ENCODE data around the gene ASTN2. TPM values are rescaled to one million over a fixed set of nuclear protein-coding genes. Genes with fewer than 3 reads are reported as not detected.

ASTN2 gene
- total and polyA plus RNA-seq, 9 of the 15 experiments (the other 6 are each of a cell fraction or from before 2014, with no cell fraction given), result 0.56 to 3.5 (median 1.9) TPM

GRCh38 chr9:116656501-116656971 lies 758.3 kb downstream of the ASTN2 start:
- FAIRE-seq, result no peak
- WGBS (ENCODE audit: insufficient coverage, low coverage, missing lambda C conversion rate), result 0% methylated on average over 5 of the region's 5 CpGs
- in situ Hi-C loops (cut with MboI), result no loop called here

More at GRCh38 chr9:116656501-116656971, 758.3 kb downstream of the ASTN2 start:
- H3K4me1 ChIP-seq (replicated peaks in 1 of 2; ENCODE audit: control insufficient read depth in 2 of 2, insufficient read depth in 2 of 2, low read length in 2 of 2), result no peaks in the 10 kb centered on the region
- H3K27me3 ChIP-seq (ENCODE audit: control insufficient read depth in 2 of 2, insufficient read depth in 2 of 2, low read length in 2 of 2), result no peaks in the 10 kb centered on the region
- no peak overlapping the region for H3K4me3 ChIP-seq
- H4K20me1 ChIP-seq (replicated peaks; ENCODE audit: control insufficient read depth, insufficient read depth, low read length), result no peaks in the 10 kb centered on the region
- H3K79me2 ChIP-seq (ENCODE audit: control insufficient read depth, insufficient read depth, low read length), result no peaks in the 10 kb centered on the region
- no peak overlapping the region for H3K27ac ChIP-seq (ENCODE audit: extremely low read depth, low read depth, low read length)
- H3K36me3 ChIP-seq (ENCODE audit: control insufficient read depth, insufficient read depth, low read length), result no peaks in the 10 kb centered on the region
- TF ChIP-seq ARID2 (IDR thresholded peaks at IDR 0.05) (no peak), PKNOX1 (IDR thresholded peaks at IDR 0.05) (no peak), XRCC5 (IDR thresholded peaks at IDR 0.05; ENCODE audit: low read depth, low read length) (no peak), BMI1 (IDR thresholded peaks at IDR 0.05; ENCODE audit: low read length) (no peak), CXXC5 (CRISPR knock-in tag; IDR thresholded peaks at IDR 0.05) (no peak), RNF2 (IDR thresholded peaks at IDR 0.05) (no peak), ZFP1 (CRISPR knock-in tag; IDR thresholded peaks at IDR 0.05) (no peak), ZNF224 (CRISPR knock-in tag; IDR thresholded peaks at IDR 0.05) (no peak), ERF (CRISPR knock-in tag; IDR thresholded peaks at IDR 0.05) (no peak), ZNF124 (CRISPR knock-in tag; IDR thresholded peaks at IDR 0.05) (no peak), PHB2 (IDR thresholded peaks at IDR 0.05; ENCODE audit: low read depth) (no peak), TFAP4 (CRISPR knock-in tag; IDR thresholded peaks at IDR 0.05; ENCODE audit: borderline replicate concordance) (no peak), FOXA1 (IDR thresholded peaks at IDR 0.05; ENCODE audit: borderline replicate concordance) (no peak), JUN (IDR thresholded peaks at IDR 0.05; ENCODE audit: borderline replicate concordance, low read depth, low read length) (no peak), JUN (CRISPR knock-in tag; IDR thresholded peaks at IDR 0.05; ENCODE audit: borderline replicate concordance) (no peak), ZNF165 (CRISPR knock-in tag; IDR thresholded peaks at IDR 0.05; ENCODE audit: borderline replicate concordance) (no peak)
- TF ChIP-seq, protein P1, sequence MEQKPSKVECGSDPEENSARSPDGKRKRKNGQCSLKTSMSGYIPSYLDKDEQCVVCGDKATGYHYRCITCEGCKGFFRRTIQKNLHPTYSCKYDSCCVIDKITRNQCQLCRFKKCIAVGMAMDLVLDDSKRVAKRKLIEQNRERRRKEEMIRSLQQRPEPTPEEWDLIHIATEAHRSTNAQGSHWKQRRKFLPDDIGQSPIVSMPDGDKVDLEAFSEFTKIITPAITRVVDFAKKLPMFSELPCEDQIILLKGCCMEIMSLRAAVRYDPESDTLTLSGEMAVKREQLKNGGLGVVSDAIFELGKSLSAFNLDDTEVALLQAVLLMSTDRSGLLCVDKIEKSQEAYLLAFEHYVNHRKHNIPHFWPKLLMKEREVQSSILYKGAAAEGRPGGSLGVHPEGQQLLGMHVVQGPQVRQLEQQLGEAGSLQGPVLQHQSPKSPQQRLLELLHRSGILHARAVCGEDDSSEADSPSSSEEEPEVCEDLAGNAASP (IDR thresholded peaks at IDR 0.05), result no peak
- TF ChIP-seq, protein P2, sequence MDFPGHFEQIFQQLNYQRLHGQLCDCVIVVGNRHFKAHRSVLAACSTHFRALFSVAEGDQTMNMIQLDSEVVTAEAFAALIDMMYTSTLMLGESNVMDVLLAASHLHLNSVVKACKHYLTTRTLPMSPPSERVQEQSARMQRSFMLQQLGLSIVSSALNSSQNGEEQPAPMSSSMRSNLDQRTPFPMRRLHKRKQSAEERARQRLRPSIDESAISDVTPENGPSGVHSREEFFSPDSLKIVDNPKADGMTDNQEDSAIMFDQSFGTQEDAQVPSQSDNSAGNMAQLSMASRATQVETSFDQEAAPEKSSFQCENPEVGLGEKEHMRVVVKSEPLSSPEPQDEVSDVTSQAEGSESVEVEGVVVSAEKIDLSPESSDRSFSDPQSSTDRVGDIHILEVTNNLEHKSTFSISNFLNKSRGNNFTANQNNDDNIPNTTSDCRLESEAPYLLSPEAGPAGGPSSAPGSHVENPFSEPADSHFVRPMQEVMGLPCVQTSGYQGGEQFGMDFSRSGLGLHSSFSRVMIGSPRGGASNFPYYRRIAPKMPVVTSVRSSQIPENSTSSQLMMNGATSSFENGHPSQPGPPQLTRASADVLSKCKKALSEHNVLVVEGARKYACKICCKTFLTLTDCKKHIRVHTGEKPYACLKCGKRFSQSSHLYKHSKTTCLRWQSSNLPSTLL (IDR thresholded peaks at IDR 0.05), result no peak
- CTCF ChIA-PET (ENCODE audit: low intra/inter-chr PET ratio), result no interaction called here
- H3K4me2 ChIP-seq (ENCODE audit: insufficient read depth, low read length), result no peak overlapping the region
- BruUV-seq (replicated peaks), result no TSS peak
- DNase-seq (ENCODE audit: extremely low read depth in 1 of 4, low spot score in 3 of 4) (no peak), ATAC-seq (no peak)
- no peaks in the 10 kb centered on the region for H3K9me1 ChIP-seq (ENCODE audit: control insufficient read depth, insufficient read depth, low read length)
- H2AFZ ChIP-seq (ENCODE audit: low read depth, low read length), result no peak overlapping the region
- POLR2A ChIA-PET, result interaction anchor here (0.7 to 1.1 kb wide), 2 partner anchors 11 to 55 kb away, joined by 3 read pairs; no protein-coding TSS in a partner anchor
- intact Hi-C loops (cut with micrococcal nuclease), result no loop called here
- H3K9ac ChIP-seq (ENCODE audit: insufficient read depth in 1 of 2, low read depth in 2 of 2, low read length in 2 of 2), result no peak overlapping the region
- H3K9me3 ChIP-seq (replicated peaks; ENCODE audit: control insufficient read depth, insufficient read depth, low read depth, low read length), result no peaks in the 10 kb centered on the region

All from K562 (cell line).